DLD1 (cell line): Measurements from ENCODE around the gene LYPD6.

Source experiments
- in situ Hi-C: cut with HindIII; loops from 2 replicates; pipeline ENCODE4 v1.10.0; 2017; ENCODE audit warnings: low sequenced_read_pairs

Gene LYPD6

DNA sequence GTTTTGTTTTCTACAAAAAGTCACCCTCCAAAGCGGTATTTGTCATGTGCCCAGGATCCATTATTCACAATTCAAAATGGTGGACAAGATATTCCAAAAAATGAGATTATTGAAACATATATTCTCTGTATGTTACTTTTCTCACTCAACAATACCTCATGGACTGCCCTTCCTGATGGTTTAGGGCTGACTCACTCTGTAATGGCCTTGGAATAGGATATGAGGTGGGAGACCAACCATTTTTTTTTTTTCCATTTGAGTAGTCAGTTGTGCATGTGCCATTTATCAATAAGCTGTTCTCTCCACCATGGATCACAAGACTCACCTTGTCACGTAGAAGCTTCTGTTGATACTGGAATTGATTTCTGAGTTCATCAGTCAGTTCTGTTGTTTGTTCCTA is 64.5 kb downstream of the LYPD6 start:
- in situ Hi-C loops, result no loop called here

DNA sequence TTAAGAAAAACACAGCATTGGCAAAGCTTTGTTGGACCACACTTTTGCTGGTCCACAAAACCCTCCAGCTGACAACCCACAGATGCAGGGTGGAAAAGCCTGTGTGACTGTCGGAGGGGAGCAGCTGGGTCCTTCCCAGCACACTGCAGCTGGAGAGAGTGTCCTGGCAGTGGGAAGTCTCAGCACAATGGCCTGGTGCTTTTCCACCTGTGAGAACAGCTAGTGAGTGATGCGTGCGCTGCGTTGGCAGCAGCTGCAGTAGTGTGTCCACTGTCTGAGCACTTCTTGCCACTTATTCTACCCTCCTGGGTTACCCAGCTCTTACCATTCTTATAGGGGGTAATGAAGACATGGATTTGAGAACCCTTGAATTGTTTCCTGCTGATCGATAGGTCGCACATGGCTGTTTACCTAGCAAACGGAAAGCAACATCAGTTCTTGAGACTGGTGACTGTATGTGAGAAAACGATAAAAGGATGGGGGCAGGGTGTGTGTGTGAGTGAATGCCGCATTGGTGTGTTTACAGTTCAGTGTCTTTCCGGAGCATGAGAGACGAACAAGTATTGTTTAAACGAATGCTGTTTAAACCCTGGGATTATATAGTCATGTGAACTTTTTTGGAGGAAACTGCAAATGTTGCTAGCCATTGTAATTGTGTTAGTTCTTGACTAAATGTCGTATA is 69.7 kb downstream of the LYPD6 start:
- in situ Hi-C loops, result no loop called here

DNA sequence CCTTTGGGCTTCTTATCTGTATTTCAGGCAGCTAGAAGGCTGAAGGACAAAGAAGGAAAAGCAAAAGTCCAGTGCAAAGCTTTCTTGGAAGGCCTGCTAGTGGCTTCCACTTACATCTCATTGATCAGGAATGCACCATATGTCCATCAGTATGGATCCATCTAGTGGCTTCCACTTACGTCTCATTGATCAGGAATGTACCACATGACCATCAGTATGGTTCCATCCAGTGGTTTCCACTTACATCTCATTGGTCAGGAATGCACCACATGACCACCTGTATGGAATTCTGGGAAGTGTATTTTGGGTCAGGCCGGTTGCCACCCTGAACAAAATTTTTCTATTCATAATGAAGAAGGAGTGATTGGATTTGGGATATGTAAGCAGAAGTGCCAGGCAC is 70.6 kb downstream of the LYPD6 start:
- in situ Hi-C loops, result no loop called here

DNA sequence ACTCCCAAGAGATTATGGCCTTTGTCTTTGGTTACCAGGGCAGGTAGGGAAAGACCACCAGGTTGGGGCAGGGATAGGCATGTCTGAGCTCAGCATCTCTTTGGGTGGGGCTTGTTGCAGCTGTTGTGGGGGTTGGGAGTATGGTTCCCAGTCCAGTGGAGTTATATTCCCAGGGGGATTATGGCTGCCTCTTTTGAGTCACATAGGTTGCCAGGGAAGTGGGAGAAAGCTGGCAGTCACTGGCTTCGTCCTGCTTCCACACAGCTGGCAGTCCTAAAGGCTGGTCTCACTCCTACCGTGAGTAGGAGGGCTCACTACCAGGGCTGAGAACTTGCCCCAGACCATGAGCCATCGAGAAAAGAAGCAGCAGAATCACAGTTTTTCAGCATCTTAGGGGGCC is 79.1 kb downstream of the LYPD6 start:
- in situ Hi-C loops, result no loop called here

DNA sequence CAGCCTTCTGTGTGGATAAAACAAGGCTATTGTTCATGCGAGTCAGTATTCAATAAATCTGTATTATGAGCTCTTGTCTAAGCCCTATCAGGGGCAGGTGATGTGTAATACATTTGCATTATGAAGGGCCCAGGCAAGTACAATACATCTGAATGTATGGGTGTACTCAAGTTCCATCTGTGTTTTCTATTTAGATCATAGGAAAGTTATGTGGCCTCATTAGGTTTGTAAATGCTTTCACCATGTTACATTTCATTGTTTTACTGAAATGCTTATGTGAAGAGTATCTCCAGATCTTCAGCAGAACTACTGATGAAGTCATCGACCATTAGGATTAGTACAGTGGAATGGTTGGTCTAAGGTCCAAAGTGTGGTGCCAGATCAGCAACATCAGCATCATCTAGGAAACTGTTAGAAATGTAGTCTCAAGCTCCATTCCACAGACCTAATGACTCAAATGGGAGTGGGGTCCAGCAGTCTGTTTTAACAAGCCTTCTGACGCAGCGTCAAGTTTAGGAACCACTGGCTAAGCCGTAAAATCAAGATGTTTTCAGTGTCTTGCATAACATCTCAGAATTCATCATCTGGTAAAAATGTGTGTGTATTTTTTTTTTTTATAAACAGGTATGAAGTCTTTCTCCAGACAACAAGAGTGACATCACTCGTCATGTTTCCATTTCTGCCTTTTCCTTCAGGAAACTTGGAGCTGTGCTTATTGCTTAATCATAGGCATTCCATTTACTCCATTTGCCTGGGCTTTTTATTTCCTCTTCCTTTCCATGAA is 80.5 kb downstream of the LYPD6 start:
- in situ Hi-C loops, result no loop called here

DNA sequence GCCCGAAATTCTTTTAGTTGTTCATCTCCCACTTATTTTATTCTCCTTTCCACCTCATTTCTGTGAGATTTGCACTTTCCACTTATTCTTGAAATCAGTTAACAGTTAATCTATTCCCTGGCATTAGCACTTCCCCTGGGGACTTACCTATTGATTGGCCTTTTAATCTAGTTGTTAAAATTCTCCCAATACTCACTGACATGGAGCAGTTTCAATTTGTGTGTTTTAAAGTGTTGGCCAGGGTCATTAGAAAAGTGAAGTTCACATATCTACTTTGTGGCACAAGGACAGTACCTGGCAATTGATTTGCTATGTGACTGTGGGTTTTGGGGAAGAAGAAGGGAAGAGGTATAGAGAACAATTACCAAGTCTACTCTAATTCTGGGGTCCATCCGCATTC is 83.1 kb downstream of the LYPD6 start:
- in situ Hi-C loops, result no loop called here

DNA sequence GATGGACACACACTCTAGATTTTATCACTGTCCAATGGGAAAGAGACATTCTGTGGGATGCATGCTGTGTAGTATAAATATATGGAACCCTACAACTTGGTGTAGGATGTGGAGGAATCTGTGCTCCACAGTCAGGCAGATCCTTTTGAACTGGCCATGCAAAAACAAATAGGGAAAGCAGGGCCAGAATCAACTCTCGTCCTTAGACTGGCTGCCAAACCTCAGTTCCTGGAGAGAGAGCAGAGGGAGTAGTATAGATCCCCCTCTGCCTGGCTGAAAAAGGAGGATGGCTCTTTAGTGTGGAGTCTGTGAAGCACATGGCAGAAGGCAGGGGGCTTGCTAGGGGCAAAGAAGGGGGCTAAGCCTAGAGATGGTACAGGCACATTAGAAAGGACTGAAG is 84.7 kb downstream of the LYPD6 start:
- in situ Hi-C loops, result no loop called here

DNA sequence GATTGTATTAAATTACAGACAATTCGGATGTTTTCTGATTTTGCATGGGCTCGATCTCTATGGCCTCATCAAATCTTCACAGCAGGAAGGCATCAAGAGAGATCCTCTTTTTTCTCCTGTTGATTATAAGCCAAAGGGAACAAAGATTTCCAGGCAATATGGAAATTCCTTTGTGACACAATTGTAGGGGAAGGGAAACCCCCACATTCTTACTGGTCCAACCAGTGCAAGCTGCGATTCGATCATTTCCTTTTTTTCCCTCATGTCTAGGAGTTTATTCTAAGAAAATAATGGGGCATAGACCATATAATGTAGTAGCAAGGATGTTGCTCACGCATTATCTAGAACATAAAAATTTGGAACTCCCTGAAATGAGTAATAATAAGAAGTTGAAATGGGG is 87.7 kb downstream of the LYPD6 start:
- in situ Hi-C loops, result no loop called here

DNA sequence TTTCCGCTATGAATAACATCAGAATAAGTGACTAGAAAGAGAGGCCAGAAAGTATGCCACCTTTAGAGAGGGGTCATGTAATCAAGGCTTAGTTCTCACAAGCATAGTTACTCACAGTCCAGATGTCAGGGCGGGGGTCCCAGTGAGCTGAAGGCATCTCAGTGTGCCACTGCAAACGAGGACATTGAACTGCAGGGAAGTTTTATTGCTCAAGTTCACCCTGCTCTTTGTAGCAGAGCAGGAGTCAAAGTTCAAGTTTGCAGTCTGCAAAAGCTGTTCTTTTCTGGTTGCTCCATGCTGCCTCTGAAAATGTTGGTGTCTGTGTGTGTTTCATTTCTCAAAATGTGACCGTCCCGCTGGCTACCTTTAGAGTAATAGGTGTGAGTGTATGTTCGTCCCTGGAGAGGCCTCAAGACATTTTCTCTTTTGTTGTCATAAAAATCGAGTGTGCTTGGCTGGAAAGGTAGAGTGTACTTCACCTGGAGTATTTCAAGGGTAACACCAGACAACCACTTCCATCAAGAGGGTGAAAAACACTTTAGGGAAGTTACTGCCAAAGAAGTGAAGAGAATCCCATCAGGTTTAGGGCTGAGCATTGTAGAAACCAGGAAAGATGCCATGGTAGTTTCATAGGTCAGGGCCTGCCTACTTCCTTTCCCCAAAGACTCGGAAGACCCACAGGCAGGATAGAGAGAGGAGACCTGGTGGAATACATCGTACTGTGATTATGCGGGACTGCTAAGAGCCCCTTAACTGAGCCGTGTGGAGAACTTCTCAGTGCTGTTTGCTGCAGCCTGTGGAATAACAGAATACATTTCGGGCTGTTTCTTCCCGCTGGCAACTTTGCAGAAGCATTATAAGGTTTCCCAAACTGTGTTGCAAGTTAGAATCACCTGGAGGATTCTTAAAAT is 89.9 kb downstream of the LYPD6 start:
- in situ Hi-C loops, result no loop called here

DNA sequence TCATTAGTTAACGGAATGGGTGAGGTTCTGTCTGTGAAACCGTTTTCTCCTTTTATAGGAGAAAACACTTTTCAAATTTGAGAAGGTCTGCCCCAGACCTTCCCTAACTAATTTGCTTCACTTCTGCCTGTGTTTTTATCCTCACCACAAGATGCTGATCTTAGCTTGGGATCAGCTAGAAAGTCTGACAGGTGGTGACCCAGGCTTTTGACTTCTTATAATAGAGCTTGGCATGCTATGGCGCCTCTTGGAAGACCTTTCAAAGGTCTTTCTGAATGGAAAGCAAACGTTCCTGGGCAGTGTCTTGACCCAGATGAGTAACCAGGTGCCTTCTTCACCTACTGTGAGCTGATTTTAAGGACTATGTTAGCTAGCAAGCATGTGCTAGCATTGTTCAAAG is 91.4 kb downstream of the LYPD6 start:
- in situ Hi-C loops, result no loop called here

DNA sequence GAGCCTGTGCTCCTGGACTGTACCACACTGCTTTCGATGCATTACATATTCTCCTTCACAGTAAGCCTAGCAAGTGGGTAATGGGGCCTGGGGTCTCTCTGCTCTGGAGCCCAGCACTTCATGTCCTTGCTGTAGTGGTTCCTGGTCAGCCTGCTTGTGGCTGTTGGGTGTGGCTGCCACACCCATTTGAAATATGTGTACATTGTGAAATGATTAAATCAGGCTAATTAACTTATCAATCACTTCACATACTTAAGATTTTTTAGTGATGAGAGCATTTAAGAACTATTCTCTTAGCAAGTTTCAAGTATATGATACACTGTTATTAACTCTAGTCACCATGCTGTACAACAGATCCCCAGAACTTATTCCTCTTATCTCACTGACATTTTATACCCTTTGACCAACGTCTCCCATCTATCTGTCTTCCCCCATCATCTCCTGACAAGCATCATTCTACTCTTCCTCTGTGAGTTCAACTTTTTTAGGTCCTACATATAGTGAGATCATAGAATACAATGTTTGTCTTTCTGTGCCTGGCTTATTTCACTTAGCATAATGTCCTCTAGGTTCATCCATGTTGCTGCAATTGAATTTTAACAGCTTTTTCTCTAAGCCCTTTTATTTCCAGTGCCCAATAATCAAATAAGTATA is 92.1 kb downstream of the LYPD6 start:
- in situ Hi-C loops, result no loop called here

DNA sequence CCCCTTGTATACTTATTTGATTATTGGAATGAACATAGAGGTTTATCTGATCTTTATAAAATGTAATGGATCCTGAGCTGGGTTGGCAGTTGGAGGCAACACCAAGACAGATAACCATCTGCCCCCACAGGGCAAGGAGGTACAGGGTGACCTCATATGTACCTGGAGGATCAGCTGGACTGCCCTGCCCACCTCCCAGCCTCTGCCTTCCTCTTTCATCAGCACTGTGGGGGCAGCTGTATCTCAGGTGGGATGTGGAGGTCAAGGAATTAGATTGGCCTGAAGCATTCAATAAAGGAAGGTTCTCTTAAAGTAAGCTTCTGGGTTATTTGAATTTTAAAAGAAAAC is 92.6 kb downstream of the LYPD6 start:
- in situ Hi-C loops, result no loop called here

DNA sequence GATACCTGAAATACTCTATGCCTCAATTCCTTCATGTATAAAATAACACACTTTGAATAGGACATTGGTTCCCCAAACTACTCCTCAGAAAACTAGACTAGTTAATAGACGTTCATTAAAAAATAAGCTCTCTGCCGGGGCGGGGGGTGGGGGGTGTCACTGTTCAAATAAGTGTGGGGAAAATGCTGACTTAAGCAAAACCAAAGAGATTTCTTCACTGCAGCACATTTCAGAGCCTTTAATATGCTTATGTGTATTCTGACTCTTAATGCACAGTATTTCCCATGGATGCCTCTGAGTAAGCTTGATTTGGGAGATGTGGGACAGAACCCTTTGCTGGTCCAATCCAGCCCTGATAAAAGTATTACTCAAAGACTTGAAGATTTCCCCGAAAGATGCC is 93.2 kb downstream of the LYPD6 start:
- in situ Hi-C loops, result no loop called here

DNA sequence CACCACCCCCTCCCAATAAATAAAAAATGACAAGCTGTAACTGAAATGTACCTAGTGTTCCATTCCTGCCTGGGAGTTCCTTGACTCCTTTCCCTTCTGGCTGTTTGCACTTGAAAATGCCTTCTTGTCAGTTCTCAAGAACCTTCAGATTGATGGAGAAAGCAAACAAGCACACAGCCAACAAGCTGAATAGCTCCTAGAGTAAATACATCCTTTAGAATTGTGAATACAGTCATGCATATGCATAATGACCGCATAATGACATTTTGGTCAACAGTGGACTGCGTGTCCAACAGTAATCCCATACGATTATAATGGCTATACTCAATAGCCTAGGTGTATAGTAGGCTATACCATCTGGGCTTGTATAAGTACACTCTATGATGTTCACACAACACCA is 97.0 kb downstream of the LYPD6 start:
- in situ Hi-C loops, result no loop called here

DNA sequence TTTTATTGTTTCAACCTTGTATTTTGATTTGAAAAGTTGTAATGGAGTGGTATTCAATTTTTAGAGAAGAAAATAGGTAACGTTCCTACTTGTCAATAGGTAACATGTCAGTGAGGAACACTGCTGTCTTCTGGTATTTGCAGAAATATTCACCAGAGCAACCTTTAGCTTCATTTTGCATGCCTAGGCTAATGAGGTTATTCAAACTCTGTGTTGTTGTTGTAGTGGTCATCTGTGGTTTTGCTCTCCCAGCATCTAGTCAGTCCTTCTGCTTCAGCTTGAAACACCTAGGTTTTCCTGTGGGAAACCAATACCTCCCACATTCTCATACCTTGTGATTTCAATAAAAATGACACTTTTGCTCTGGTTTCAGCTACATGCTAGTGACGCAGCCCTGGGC is 98.4 kb downstream of the LYPD6 start:
- in situ Hi-C loops, result no loop called here

DNA sequence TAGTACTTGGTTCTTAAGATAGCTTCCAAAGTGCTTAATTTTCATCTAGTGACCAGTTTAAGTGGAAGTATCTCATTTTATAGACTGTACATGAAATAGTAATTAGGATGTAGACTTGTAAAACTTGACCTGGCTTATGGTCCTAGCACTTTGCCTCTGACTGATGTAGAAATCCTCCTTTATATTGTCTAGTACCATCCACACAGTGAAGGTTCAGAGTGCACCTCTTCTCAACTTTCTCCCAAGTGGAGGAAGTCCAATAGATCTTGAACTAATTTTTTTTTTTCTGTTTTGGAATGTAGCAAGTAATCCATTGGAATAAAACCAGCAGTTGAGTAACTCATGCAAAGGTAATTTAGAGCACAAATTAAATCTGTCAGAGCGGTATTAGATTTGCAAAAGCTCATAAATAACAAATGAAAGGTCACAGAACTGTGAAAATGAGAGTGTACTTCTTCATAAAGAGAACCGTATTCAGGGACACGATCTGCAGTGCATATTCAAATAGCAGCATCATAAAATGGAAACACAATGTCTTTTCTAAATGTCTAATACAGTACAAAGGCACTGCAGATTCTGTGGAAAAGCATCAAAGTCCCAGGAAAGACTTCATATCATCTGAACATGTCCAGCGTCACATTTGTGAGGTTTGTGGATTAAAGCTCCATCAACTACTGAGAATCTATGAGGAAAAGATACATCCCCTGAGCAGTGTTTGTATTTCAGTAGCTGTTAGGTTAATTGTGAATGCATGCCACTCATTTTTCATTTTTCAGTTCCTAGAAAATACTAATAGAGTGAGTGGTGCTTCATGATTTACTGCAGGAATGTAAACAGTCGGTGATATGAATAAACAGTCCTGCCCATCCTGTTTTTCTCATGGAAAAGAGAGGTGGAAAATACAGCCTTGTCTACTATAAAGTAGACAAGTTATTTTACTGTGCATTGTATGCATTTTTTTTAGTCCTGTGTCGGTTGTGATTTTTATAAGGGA is 100.7 kb downstream of the LYPD6 start:
- in situ Hi-C loops, result no loop called here

DNA sequence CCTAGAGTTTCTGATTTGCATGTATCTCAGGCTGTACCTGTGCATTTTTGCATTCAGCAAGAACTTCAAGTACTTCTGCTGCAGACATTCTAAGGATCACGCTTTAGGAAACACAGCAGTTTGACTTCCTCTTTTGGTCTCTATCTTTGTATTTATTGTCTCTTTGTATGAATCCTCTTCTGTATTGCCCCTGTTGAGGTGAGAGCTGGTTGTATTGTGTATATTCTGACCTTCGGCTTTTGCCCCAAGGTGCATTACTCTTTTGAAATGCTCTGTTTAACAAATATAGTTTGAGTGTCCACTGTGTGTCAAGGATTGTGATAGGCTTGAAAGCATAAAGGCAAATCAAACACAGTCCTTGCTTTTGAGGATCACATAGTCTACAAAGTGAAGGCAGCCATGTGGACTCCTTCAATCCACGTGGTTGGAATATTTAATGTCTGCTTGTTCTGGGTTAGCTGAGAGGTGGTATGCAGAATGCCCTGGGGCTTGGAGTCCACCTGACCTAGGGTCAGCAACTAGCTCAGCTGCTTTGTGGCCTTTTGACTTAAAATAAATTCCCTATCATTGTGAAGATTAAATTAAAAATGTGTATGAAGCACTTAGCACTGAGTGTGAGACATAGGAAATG is 108.1 kb downstream of the LYPD6 start:
- in situ Hi-C loops, result no loop called here

DNA sequence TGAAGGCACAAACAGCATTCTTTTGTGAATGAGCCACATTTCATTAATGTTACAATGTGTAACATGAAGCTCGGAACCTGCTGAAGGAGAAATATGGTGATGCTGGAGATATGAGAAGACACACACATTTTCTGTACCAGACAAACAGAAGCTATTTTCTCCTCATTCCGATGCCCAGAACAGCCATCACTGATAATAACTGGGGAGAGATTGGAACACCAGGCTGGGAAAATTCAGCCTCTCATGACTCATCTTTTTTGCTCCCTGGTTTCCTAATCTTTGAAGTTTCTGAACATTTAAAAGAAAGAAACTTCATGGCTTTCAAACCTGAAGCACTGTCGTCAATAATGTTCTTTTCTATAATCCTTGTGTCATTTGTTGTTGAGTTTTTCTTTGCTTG is 110.9 kb downstream of the LYPD6 start:
- in situ Hi-C loops, result no loop called here

DNA sequence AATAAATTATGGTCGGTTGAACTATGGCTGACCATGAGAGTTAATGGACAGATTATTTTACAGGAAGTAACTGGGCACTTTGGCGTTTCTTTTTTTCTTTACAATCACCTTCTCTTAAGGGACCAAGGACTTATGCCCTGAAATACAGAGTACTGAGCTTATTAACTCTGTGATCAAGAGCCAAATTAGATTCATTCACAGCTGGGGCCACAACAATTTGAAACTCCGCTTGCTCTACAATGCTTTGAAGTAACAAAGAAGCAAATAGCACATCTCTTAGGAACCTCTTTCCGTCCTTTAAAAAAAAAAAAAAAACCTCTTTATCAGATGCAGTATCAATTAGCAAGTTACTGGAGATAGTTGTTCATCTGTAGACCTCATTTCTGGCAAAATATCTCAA is 112.0 kb downstream of the LYPD6 start:
- in situ Hi-C loops, result no loop called here

DNA sequence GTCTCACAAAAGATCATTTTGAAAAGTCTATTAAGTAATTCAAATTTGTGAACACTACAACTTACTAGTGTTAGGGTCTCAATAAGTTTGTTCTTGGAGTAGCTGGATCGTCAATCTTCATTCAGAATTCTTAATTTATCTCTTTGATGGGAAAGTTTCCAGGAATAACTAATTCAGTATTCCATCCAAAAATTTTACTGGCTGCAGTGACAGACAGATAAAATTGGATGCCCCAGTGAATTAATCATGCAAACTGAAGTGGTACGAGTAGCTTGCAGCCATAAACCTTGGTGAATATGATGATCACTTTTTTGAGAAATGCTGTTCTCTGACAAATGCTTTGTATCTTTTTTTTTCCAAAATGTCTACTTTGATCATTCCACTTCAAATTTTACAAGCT is 112.8 kb downstream of the LYPD6 start:
- in situ Hi-C loops, result no loop called here
